DMS153 treated with DMSO at 0.1 percent for 48 hours (cell line): ENCODE results near the gene EIF2S1.
"Not testable (repeated sequence)": the region's sequence is repeated elsewhere in the genome, so short reads cannot be mapped to it uniquely, and the experiment has no call there.

ENCODE experiments used
- DNase-seq: peaks from one replicate; lab custom pipeline; 2025; ENCODE audit not compliant: unreplicated experiment; lab: John Stamatoyannopoulos, UW

The EIF2S1 gene

DNA sequence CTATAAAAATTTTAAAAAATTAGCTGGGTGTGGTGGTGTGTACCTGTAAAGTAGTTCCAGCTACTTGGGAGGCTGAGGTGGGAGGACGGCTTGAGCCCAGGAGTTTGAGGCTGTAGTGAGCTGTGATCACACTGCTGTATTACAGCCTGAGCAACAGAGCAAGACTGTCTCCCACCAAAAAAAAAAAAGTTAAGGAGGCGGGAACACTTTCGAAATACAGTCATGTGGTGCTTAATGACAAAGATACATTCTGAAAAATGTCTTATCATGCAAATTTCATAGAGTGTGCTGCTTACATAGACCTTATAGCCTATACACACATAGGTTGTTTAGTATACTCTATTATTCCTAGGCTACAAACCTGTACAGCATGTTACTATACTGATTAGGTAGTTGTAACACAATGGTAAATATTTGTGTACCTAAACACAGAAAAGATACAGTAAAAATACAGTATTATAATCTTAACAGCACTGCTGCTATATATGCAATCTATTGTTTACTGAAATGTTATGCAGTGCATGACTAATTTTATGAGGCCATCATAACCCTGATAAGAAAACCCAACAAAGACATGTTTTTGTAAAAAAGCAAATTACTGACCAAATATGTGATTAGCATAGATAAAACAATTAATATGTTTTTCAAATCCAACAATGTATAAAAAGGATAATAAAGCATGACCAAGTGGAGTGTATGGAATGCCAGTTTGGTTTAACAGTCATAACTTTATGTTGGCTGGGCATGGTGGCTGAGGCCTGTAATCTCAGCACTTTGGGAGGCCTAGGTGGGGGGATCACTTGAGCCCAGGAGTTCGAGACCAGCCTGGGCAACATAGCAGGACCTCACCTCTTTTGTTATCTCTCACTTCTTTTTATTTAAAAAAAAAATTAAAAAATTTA is 11.4 kb downstream of the EIF2S1 start:
- no peak for DNase-seq

GRCh38 chr14:67372833-67373232 is 12.7 kb downstream of the EIF2S1 start:
- DNase-seq = no peak

- no peak for DNase-seq
Observed at GRCh38 chr14:67373347-67373746, 13.2 kb downstream of the EIF2S1 start.

DNA sequence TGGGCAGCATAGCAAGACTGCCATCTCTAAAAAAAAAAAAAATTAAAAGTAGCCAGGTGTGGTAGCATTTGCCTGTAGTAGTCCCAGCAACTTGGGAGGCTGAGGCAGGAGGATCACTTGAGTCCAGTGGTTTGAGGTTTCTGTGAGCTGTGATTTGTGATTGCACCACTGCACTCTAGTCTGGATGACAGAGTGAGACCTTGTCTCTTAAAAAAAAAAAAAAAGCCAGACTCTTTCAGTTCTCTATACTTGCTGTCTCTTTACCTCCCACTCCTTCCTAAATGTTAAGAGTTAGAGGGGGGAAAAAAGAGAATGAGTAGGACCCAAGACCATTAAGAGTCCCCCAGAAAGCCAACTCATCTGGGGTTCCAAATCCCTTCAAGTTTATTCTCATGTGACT is 17.8 kb downstream of the EIF2S1 start:
- no peak for DNase-seq

- no peak for DNase-seq
Observed at GRCh38 chr14:67385120-67385519, 25.0 kb downstream of the EIF2S1 start.

- no peak for DNase-seq
Observed at GRCh38 chr14:67385618-67386017, 25.5 kb downstream of the EIF2S1 start.

- DNase-seq = no peak
Observed at GRCh38 chr14:67387195-67387594, 27.1 kb downstream of the EIF2S1 start.

DNA sequence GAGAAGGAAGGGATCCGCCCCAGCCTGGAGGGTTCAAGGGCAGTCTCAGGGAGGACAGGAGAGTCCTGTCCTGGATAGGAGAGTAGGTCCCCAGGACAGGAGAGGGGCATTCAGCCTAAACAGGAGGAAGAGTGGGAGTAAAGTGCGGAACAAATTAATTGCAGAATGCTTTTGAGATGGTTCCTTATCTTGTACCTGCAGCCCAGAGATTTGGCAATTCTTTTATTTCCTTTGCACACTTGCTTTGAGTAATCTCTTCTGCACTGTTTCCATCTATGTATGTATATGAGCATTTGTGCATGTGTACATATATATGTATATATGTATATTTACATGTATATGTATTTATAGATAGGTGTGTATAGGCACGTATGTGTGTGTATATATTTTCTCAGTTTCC is 29.1 kb downstream of the EIF2S1 start:
- no peak for DNase-seq

- no peak for DNase-seq
Observed at GRCh38 chr14:67389811-67390534, 29.8 kb downstream of the EIF2S1 start.

GRCh38 chr14:67391268-67391667 is 31.1 kb downstream of the EIF2S1 start:
- no peak for DNase-seq

DNA sequence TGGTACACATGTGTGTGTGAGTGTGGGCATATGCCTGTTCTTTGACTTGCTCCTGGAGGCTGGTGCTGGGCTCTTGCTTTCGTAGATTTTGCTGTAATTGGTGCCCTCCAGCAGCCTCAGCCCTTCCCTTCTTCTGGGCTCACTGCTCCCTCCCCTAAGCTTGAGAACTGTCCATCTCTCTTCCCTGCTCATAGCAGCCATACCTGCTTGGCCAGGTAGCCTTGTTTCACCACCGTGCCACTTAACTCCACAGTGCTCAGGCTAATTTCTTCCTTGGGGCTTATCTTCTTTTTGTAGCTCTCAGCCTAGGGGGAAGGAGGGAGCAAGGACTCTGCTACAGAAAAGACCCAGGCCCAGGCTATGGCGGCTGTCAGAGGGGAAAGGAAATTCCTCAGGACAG is 32.0 kb downstream of the EIF2S1 start:
- DNase-seq = no peak

- no peak for DNase-seq
Observed at GRCh38 chr14:67392800-67393199, 32.7 kb downstream of the EIF2S1 start.

DNA sequence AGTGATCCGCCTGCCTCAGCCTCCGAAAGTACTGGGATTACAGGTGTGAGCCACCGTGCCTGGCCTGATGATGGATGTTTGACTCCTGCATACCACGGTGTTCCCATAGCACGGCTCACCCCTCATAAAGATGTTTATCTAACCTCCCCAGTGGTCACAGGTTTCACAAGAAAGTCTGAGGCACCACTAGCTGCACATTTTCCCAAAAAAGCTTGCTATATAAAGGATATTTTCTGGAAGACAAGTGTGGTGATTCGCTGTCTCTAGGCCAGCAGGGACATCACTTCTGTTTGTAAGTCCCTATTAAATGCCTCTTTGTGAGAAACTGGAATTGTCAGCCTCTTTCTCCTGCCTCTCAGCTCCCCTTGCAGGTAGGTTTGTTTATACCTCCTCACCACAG is 33.6 kb downstream of the EIF2S1 start:
- no peak for DNase-seq

- DNase-seq = no peak
Observed at GRCh38 chr14:67395086-67395875, 35.2 kb downstream of the EIF2S1 start.

DNA sequence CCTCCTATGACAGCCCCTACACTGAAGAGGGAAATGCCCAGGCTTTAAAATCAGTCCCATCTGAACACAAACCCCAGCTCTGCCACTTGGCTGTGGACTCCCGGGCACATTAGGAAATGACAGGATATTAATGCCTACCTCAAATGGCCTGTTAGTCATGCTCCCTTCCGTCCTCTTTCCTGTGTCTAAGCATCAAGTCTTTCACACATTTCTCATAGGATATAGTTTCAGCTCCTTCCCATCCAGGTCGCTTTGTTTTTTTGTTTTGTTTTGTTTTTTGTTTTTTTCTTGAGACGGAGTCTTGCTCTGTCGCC is 35.7 kb downstream of the EIF2S1 start:
- no peak for DNase-seq

DNA sequence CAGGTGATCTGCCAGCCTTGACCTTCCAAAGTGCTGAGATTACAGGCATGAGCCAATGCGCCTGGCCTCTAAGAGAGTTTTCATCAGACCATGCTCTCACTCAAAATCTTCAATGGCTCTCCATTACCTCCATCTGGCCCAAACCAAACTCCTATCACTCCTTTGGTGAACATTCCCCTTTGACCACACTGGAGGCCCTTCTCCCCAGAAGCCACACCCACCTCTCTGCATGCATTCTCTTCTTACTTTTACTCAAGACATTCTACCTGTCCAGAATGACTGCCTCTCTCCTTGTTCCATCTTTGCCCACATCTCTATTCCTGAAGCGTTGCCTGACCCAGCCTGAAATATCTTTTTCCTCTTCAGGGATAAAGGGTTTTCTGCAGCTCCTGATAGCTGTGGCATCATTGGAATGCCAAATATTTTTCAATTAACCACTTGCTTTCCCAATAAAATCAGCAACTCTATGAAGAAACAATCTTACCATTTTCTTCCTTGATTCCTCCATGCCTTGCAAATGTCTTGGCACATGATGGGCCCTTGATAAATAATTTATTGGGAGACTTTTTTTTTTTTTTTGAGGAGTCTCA is 36.3 kb downstream of the EIF2S1 start:
- no peak for DNase-seq

- DNase-seq = no peak
Observed at GRCh38 chr14:67397536-67397935, 37.4 kb downstream of the EIF2S1 start.

DNA sequence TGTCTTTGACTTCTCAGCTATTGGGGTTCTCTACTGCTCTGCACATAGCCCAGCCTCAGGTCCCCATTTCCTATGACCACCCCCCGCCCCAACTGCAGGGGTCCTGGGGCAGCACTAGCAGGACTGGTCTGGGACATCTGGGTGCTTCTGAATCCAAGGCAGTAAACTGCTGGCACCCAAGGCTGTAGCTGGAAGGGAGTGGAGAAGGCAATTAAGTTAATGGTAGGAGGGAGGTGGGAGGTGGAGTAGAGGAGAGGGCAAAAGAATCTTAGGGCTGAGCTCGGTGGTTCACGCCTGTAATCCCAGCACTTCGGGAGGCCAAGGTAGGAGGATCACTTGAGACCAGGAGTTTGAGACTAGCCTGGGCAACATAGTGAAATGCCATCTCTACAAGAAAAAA is 40.3 kb downstream of the EIF2S1 start:
- no peak for DNase-seq

- DNase-seq = no peak
Observed at GRCh38 chr14:67405771-67406170, 45.6 kb downstream of the EIF2S1 start.

DNA sequence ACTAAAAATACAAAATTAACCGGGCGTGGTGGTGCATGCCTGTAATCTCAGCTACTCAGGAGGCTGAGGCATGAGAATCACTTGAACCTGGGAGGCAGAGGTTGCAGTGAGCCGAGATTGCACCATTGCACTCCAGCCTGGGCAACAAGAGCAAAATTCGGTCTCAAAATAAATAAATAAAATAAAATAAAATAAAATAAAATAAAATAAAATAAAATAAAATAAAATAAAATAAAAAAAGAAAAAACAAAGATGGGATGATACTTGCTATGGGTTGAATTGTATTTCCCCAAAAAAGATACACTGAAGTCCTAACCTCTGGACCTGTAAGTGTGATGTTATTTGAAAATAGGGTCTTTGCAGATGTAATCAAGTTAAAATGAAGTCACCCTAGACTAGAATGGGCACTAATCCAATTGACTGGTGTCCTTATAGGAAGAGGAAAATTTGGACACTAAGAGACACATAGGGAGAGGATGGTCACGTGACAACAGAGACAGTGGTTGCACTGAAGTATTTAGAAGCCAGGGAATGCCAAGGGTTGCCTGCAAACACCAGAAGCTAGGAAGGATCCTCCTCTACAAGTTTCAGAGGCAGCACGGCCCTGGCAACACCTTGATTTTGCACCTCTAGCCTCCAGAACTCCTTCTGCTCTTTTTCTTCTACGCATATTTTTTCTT is 48.1 kb downstream of the EIF2S1 start:
- DNase-seq = not testable (repeated sequence)

- no peak for DNase-seq
Observed at GRCh38 chr14:67409461-67409860, 49.3 kb downstream of the EIF2S1 start.
